WI38 (cell line): ENCODE data around the gene ERBB4.

Experiments used
- H3K4me3 ChIP-seq: 2 replicates; pipeline ENCODE4 v1.5.1; 2011; ENCODE audit warnings: low read depth, mild to moderate bottlenecking, control low read depth, low read length
- TF ChIP-seq, protein P1 (sequence below): IDR thresholded peaks from 2 replicates; pipeline ENCODE4 v1.5.1; 2012; ENCODE audit warnings: low read depth, mild to moderate bottlenecking, control low read depth, low read length

ERBB4 gene

DNA sequence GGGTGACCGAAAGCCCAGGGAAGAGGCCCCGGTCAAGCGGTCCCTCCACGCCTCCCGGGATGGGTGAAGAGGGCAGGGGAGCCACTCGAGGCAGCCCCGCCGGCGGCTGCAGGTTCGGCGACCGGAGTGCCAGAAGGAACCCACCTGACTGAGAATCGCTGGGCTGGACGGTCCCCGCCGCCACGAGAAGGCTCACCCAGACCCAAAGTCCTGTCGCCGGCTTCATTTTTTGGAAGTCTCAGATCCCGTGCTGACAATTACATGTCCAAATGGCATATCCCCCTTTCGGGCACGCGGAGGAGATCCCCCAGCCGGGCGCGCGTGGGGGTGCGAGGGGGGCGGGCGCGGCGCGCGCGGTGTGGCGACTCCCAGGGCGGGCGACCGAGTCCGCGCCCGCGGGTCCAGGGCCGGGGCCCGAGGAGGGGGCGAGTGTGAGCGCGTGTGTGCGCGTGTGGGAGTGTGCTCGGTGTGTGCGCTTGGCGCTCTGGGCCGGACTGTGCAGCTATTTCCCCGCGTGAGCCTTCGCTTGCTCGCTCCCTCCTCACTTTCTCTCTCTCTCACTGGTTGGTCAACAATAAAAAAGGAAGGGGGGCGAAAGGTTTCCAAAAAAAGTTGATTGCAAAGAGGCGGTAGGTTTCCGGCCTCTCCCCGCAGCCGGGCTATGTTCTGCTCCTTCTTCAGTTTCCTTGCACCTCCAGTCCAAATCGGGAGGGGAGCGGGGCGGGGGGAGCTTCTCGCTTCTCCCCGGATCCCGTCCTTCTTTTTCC is at the start of gene ERBB4:
ERBB4 (minus strand) TSS at position 498 of the 767 bp plus-strand sequence; CDS start at position 226, 272 bp downstream.
- TF ChIP-seq, protein P1, sequence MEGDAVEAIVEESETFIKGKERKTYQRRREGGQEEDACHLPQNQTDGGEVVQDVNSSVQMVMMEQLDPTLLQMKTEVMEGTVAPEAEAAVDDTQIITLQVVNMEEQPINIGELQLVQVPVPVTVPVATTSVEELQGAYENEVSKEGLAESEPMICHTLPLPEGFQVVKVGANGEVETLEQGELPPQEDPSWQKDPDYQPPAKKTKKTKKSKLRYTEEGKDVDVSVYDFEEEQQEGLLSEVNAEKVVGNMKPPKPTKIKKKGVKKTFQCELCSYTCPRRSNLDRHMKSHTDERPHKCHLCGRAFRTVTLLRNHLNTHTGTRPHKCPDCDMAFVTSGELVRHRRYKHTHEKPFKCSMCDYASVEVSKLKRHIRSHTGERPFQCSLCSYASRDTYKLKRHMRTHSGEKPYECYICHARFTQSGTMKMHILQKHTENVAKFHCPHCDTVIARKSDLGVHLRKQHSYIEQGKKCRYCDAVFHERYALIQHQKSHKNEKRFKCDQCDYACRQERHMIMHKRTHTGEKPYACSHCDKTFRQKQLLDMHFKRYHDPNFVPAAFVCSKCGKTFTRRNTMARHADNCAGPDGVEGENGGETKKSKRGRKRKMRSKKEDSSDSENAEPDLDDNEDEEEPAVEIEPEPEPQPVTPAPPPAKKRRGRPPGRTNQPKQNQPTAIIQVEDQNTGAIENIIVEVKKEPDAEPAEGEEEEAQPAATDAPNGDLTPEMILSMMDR, result no peak
- peak within 1 kb of the TSS; percentile 53 for H3K4me3 ChIP-seq

DNA sequence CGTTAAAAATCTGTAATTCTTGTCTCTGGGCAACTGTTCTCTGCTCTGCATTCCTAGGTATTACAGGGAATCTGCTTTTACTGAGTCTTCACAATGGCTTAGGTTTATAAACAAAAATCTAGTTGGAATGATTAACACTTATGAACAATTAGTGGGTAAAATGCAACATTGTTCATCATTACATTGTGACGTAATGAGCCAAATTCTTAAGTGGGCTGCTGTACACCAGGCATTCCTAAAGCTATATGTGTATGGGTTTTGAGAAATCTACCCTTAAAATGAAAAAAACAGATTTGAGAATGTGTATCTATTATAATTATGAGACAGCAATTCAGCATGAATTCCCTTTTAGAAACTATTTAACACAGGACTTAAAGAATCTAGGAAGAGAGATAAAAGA is 41.5 kb upstream of the ERBB4 start:
- no peak overlapping the region for H3K4me3 ChIP-seq
- TF ChIP-seq, protein P1, result no peak

DNA sequence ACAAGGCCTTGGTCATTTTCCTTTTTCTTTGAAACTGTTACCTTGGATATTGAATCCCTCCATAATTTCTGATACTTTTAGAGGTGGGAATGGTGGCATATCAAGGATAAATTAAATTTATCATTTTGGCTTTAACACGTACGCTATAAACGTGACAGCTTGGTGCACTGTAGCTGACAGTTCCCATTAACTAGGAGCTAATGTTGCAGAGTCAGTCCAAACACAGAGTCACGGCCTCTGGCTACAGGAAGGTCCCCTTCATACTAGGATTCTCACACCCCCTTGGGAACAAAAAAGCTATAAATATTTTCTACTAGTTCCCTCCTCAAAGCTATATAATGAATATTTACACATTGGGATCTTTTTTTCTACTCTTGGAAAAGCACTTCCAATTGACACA is 17.7 kb upstream of the ERBB4 start:
- no peak overlapping the region for H3K4me3 ChIP-seq
- TF ChIP-seq, protein P1, result no peak

DNA sequence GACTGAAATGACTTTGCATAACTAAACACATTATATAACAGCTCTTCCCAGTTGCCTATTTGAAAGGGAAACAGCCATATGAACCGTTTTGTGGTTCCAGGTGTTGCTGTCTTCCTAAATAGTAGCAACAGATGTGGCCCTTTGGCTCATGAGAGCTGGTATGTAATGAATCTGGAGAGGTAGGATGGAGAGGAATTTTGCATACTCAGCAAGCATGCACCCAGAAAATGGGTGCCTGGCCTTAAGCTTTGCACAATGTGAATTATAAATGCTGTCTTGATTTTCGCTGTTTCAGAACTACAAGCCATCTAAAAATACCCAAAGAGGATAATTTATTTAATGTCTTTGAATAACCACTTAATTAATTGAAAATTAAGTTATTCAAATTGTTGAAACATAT is 15.6 kb upstream of the ERBB4 start:
- no peak overlapping the region for H3K4me3 ChIP-seq
- TF ChIP-seq, protein P1, result no peak

DNA sequence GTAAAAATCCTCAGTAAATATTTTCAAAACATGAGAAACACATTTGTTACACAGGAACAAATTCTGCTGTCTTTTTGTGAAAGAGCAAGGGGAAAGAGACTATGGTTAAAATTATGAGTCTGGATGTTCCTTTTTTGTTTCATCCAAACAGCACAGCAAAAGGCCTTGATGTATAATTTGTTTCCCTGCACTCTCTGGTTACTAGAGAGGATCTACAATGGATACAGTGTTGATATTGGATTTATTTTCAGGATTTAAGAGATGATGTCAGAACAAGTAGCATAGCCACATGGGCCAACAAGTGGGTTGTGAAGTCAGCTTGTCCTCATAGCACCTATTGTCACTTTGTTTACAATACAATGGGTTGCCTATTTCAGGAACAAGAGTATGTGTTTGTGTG is 11.3 kb upstream of the ERBB4 start:
- H3K4me3 ChIP-seq, result no peak overlapping the region
- TF ChIP-seq, protein P1, result no peak

DNA sequence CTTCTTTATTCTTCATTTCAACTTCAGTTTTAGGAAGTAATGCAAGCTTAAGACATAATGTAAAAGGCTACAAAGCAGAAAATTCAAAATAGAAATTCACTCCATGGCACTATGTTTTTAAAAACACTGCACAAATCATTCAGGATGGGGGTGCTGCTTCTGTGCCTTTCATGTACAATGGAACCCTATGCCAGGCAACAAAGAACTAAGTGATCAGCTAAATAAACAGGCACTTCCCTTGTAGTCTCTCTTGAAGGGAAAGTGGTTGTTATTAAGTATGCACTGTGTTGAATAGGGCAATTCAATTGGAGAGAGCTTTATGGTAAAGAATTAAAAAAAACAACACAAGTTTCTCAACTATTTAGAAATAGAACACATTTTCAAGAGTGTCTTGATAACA is 10.9 kb upstream of the ERBB4 start:
- TF ChIP-seq, protein P1, result no peak
- H3K4me3 ChIP-seq, result no peak overlapping the region

DNA sequence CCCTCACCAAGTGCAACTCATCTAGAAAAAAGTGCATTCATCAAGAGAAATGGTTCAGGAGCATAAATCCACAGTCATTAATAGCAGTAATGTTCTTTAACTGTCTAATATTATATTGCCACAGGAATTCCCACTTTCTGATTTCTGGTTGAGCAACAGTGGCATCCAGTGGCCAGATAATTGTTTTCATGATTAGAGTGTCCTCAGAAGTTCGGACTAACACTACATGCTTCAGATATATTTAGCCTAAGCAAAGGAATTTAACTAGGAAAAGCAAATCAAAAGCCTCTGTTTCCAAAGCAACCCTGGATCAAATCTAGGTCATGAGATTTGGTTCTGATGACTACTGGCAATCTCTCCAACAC is 9.8 kb upstream of the ERBB4 start:
- TF ChIP-seq, protein P1, result no peak
- no peak overlapping the region for H3K4me3 ChIP-seq
